NCI-H226 (cell line): ENCODE measurements around the gene FAM107A.
A peak's percentile ranks its signal among the peaks of the same experiment; 100 is the strongest.

Experiments
- DNase-seq: peaks from one replicate; pipeline ENCODE4 v3.0.0-alpha.2; 2015

FAM107A gene

GRCh38 chr3:58591517-58592510 lies 14.6 kb upstream of the FAM107A start:
- DNase-seq, result no peak

- peak; percentile 16 for DNase-seq
These were observed 10.9 kb upstream of the FAM107A start for GRCh38 chr3:58588030-58588614.

- no peak for DNase-seq
These were observed 9.6 kb upstream of the FAM107A start for GRCh38 chr3:58586776-58587192.

GRCh38 chr3:58585994-58586393 lies 8.8 kb upstream of the FAM107A start:
- no peak for DNase-seq

DNA sequence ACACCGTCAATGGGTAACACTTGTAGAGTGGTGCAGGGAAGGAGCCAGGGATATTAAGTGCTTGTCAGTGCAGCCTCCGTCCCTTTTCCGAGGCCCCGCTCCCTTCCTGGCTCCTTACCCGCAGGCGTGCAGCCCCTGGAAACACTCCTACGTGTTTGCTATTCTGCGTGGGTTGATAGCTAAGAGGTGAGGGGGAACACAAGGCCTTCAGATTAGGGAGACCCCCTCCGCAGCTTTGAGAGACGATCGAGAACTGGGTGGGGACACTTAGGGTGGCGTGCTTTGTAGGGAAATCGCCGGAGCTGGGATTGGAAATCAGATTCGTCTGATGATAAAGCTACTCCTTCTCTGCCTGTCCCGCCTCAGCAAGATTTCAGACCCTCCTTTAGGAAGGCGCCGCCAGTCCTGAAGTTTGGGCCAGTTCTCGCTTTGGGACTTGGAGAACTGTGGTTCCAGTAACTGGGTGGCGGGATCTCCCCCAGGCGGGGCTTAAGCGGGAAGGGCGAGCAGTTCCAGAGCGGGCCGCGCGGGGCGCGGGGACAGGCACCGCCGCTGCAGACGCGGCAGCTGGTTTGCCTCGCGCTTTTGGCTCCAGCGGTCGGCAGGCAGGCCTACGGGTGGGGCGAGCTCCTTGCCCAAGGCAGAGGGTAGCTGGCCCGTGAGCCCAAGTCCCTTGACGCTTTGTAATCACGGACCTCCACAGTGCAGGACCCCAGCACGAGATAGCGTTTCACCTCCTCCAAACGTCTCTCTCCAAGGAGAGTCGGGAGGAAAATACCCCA lies 8.0 kb upstream of the FAM107A start:
- peak; percentile 44 for DNase-seq

- DNase-seq, result no peak
These were observed 7.5 kb upstream of the FAM107A start for GRCh38 chr3:58584690-58585004.

DNA sequence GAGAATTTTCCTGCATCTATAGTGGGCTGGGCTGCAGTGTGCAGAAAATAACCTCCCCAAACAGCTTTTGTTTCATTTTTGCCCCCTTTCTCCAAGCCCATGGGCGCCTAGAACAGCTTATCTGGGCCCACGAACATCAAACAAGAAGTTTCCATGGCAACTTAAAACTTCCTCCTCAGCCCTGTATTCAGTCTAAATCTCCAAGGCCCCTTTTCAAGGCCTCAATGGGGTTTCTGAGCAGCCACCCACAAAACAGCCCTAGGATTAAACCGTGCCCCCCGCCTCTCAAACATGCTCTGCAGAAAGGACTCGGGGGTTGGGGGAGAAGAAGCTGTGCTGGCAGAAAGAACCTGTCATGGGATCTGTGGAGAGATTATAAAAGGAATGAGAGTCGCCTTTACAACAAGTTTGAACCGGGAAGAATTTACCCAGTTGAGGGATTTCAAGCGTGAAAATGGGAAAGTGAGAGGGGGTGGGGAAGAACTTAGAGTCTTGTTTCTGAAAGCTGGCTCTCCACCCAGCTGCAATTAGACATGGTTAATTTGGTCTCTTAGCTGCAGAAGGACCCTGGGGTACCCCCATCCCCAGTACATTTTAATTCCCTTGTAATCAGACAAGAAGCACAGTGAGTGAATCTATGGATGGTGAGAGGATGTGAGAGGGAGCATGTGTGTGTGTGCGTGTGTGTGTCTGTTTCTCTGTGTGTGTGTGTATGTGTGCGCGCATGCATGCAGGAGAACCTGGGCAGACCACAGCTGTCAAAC lies 4.3 kb upstream of the FAM107A start:
- no peak for DNase-seq

GRCh38 chr3:58580826-58581327 lies 3.7 kb upstream of the FAM107A start:
- no peak for DNase-seq

DNA sequence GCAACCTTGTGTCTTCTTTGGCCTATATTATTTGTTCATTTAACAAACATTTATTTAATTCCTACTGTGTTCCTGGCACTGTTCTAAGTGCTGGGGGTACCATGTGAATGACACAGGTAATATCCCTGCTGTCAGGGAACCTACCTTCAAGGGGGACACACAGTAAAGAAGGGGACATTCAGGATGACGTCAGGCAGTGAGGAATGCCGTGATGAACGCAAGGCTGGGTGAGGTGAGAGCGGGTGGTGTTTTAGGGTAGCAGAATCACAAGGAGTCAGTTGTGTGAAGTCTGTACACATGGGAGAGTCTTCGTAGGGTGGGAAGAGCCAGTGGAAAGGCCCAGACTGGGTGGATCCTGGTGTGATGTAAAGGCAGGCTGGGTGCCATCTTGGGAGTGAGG lies 1.7 kb upstream of the FAM107A start:
- DNase-seq, result no peak

GRCh38 chr3:58576716-58577115 lies 475 bp downstream of the FAM107A start:
- DNase-seq, result no peak

- no peak for DNase-seq
These were observed 1.1 kb downstream of the FAM107A start for GRCh38 chr3:58575971-58576652.

GRCh38 chr3:58574682-58575081 lies 2.5 kb downstream of the FAM107A start:
- no peak for DNase-seq

DNA sequence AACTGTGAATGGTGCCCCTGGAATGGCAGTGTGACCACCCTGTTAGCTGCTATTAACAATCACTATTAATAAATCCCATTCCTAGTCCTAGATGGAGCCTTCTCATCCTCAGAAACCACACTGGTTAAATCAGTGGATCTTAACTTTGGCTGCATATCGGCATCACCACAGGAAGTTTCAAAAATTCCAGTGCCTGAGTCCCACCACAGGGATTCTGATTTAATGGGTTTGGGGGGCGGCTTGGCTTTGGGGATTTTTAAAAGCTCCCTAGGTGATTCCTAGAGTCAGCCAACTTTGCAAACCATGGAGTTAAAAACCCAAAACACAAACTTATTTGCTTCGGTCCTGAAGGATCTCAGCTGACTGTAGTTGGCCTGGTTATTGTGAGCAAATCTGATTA lies 3.1 kb downstream of the FAM107A start:
- DNase-seq, result no peak

GRCh38 chr3:58573640-58574039 lies 3.6 kb downstream of the FAM107A start:
- no peak for DNase-seq

DNA sequence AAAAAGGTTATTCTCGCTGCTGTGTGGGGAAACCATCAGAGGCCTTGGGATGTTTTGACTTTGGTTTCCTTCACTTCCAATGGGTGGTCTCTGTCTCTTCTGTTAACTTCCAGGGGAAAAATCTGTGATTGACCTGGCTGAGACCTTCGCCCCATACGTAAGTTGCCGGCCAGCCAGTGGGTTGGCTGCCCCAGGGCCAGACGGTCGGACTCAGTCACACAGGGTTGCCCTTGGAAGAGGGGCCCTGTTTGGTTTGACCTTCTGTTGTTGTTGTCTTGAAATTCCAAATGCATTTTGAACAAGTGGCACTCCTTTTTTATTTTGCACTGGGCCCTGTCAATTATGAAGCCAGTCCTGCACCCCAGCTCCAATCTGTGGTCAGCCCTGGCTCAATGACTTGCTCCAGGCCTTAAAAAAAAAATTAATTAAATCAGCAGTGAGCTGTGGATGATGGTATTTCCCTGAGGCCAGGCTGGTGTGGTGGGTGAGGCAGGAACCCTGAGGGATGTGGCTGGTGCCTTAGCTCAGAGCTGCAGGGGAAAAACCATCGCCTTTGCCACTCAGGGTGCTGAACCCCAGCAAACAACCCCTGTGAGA lies 4.5 kb downstream of the FAM107A start:
- DNase-seq, result no peak

DNA sequence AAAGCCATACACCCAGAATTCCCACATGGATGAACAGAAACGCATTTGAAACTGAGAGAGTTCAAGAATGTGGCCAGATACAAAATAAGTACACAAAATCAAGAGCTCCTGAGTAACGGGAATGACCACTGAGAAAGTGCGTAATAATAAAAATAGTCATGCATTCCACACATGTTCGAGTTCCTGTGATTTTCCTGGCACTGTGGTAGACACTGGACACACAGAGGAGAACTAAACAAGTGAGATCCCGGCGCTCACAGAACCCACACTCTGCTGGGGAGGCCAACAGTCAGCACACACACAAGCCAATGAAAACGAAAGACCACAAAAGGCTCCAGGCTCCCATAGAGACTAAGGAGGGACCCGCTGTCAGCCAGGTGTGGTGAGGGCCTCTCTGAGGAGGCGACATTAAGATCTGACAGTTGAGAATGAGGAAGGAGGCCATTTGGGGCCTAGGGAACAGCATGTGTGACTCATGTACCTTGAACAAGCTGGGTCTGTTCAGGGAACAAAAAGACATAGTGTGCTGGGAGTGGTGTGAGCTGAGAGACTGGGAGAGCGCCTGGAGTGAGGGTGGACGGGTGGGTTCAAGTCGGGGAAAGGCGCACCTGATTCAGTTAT lies 5.1 kb downstream of the FAM107A start:
- DNase-seq, result no peak

- DNase-seq, result no peak
These were observed 6.3 kb downstream of the FAM107A start for GRCh38 chr3:58570851-58571250.

GRCh38 chr3:58569287-58570001 lies 7.7 kb downstream of the FAM107A start:
- DNase-seq, result no peak

DNA sequence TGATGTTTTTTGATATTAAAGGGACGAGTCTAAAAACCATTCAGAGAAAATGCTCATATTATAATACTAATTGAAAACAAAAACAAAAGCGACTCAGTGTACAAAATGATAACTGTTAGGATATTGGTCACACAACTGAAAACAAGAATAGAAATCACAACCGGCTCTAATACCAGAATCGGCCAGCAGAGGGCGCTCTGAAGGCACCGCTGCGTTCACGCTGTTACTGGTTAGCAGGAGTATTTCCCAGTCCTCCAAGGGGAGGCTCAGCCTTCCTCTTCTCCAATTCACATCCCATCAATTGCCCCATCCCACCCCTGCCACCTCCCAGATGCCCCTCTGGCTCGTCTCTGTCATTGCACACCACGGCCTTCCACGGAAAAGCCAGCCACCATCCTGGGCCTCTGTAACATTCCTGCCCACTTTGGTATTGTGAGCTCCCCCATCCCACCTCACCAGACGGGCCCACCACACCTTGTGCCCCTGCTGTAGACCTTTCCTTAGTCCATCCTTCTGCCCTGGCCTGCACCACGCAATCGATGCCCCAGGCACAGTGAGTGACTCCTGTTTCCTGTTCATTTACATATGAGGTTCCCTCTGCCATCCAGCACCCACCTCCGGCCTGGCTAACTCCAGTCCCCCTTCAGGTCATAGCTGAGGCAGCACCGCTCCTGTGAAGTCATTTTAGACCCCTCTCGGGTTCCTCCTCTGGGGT lies 8.5 kb downstream of the FAM107A start:
- DNase-seq, result peak; percentile 44

GRCh38 chr3:58567251-58567515 lies 10.0 kb downstream of the FAM107A start:
- no peak for DNase-seq
